Sigmoid colon (tissue), 7 donors: ENCODE results near the gene ETS1. TPM values are rescaled to one million over a fixed set of nuclear protein-coding genes. Genes with fewer than 3 reads are reported as not detected.

ENCODE experiments used
- DNase-seq: peaks from one replicate; pipeline ENCODE4 v3.0.0-alpha.2; 2019
- H3K27ac ChIP-seq, 4 donors: fragments of 200-600 bp; sonication (generic); one replicate each; pipeline ENCODE4 v1.5.1; 2016 to 2019; ENCODE audit warnings: mild to moderate bottlenecking in 1 of 4
- H3K27me3 ChIP-seq, 3 donors: fragments of 200-600 bp; sonication (generic); one replicate each; pipeline ENCODE4 v1.5.1; 2019; ENCODE audit warnings: mild to moderate bottlenecking in 1 of 3
- H3K36me3 ChIP-seq, 4 donors: fragments of 200-600 bp; sonication (generic); one replicate each; pipeline ENCODE4 v1.5.1; 2016 to 2019
- H3K4me1 ChIP-seq, 4 donors: fragments of 200-600 bp; sonication (generic); one replicate each; pipeline ENCODE4 v1.5.1; 2017 to 2019
- H3K4me3 ChIP-seq, 4 donors: fragments of 200-600 bp; sonication (generic); one replicate each; pipeline ENCODE4 v1.5.1; 2017 to 2019; ENCODE audit warnings: mild to moderate bottlenecking in 2 of 4, moderate library complexity in 1 of 4
- H3K9me3 ChIP-seq, 4 donors: fragments of 200-600 bp in 3 of 4; sonication (generic) in 3 of 4; one replicate each; pipeline versions ENCODE4 v1.5.1 to v1.6.1; 2013 to 2019
- CTCF ChIP-seq, 4 experiments: fragments of 450-650 bp in 3 of 4; fragments of 200-600 bp in 1 of 4; IDR thresholded peaks; one replicate each; pipeline ENCODE4 v1.5.1; 2016 to 2019; ENCODE audit warnings: antibody characterized with exemption in 4 of 4, mild to moderate bottlenecking in 3 of 4, moderate library complexity in 2 of 4
- EP300 ChIP-seq, 4 donors: sonication (generic); formaldehyde crosslinking; IDR thresholded peaks; one replicate each; pipeline ENCODE4 v1.6.1; 2017; ENCODE audit warnings: antibody characterized with exemption in 4 of 4
- POLR2A ChIP-seq, 2 donors: fragments of 450-650 bp; IDR thresholded peaks; one replicate each; pipeline ENCODE4 v1.6.1; 2016; ENCODE audit warnings: antibody characterized with exemption in 2 of 2, mild to moderate bottlenecking in 2 of 2, moderate library complexity in 2 of 2
- POLR2AphosphoS5 ChIP-seq, 4 donors: sonication (generic); formaldehyde crosslinking; IDR thresholded peaks; one replicate each; pipeline ENCODE4 v1.6.1; 2017; ENCODE audit warnings: antibody characterized with exemption in 4 of 4
- WGBS, 2 donors: extraction: QIAGEN DNeasy Blood & Tissue Kit; methylation state at CpG; one replicate each; pipeline ENCODE4 v1.1.7; 2013; 5-methylcytosine and 5-hydroxymethylcytosine counted together
- intact Hi-C: fragments of 100-400 bp; cut with DNase I; formaldehyde crosslinking; loops from one replicate; pipeline ENCODE4 v1.15.1; 2023
- polyA plus RNA-seq, 3 donors: library from polyadenylated mRNA; stranded (reverse); fragments of 200-250 nt; gene quantifications; one replicate each; pipeline ENCODE4 v1.2.3, GENCODE V29; 2013
- total RNA-seq, 4 donors: library from RNA; depleted of rRNA; stranded (reverse); fragments of >200 nt; gene quantifications; one replicate each; pipeline ENCODE4 v1.1.0, GENCODE V29; 2016
- donor health status: healthy with polysubstance abuse.
- donor health status: Bipolar disorder and iron deficiency.
- donor health status: healthy.

The ETS1 gene
- total and polyA plus RNA-seq, 7 donors, result 12.5 to 122 (median 24.6) TPM

DNA sequence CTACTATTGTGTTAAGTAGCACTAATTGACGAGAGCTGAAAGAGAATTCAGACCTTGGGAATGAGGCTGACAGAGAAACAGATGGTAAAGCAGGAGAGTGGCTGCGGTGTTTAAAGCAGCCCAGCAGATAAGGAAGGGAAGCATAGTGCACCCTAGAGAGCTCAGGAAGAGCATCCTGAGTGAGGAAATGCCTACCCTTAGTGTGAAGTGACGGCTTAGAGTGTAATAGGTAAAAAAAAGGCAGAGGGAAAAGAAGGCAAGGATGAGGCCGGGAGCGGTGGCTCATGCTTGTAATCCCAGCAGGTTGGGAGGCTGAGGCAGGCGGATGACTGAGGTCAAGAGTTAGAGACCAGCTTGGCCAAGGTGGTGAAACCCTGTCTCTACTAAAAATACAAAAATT is 22.4 kb upstream of the ETS1 start:
- H3K27ac ChIP-seq, result no peak overlapping the region
- H3K36me3 ChIP-seq, result no peaks in the 10 kb centered on the region
- 81 to 94% methylated on average over 6 of the region's 6 CpGs for WGBS, 2 donors
- H3K4me3 ChIP-seq, result no peak overlapping the region
- no peak for TF ChIP-seq POLR2AphosphoS5 (IDR thresholded peaks at IDR 0.05)
- no peak for TF ChIP-seq POLR2A (IDR thresholded peaks at IDR 0.05)
- TF ChIP-seq CTCF (IDR thresholded peaks at IDR 0.05), result no peak
- no peak for TF ChIP-seq EP300 (IDR thresholded peaks at IDR 0.05)
- intact Hi-C loops, result loop anchor here (10.0 kb wide), 1 partner anchor 55 kb away; no protein-coding TSS in a partner anchor
- no peaks in the 10 kb centered on the region for H3K9me3 ChIP-seq
- H3K27me3 ChIP-seq, result no peaks in the 10 kb centered on the region
- no peak for DNase-seq
- peaks cover 0 to 7% (median 0%) of the 10 kb centered on the region in 4 donors for H3K4me1 ChIP-seq

DNA sequence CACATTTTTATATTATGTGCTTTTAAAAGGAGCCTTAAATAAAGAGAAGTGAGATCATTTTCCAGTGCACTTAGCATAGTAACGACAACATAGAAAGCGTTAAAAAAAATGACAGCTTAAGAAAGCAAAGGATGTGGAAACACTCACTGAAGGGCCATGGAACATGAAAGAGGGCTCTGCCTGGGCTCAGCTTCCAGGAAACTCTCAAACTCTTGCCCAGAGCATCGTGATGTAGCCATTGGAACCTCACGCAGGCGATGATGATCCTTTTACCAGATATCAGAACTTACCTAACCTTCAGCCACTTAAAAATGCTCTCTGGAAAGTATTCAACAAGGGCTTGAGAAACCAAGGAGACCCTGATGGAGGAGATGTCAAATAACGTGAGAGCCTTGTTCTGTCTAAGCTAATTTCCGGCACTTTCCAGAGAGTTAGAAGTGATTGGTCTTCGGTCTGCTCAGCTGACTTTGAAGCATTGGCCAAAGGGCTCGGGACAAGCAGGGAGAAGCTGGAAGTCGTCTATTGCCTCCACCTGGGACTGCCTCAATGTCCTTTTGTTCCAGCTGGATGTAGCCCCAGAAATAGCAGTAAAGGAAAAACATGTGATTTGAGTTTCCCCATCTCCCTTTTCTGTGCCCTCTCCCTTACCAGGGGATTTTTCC is 21.5 kb upstream of the ETS1 start:
- no peak for TF ChIP-seq CTCF (IDR thresholded peaks at IDR 0.05)
- no peak for TF ChIP-seq POLR2AphosphoS5 (IDR thresholded peaks at IDR 0.05)
- no peaks in the 10 kb centered on the region for H3K9me3 ChIP-seq
- peaks cover 0 to 7% (median 0%) of the 10 kb centered on the region in 4 donors for H3K4me1 ChIP-seq
- intact Hi-C loops, result loop anchor here (10.0 kb wide), 1 partner anchor 54 kb away; no protein-coding TSS in a partner anchor
- no peaks in the 10 kb centered on the region for H3K27me3 ChIP-seq
- H3K27ac ChIP-seq, result no peak overlapping the region
- DNase-seq, result no peak
- WGBS, 2 donors, result 79 to 93% methylated on average over 10 of the region's 10 CpGs
- H3K4me3 ChIP-seq, result no peak overlapping the region
- no peaks in the 10 kb centered on the region for H3K36me3 ChIP-seq

- 81 to 85% methylated on average over 5 of the region's 5 CpGs for WGBS, 2 donors
- TF ChIP-seq CTCF (IDR thresholded peaks at IDR 0.05) (no peak), POLR2A (IDR thresholded peaks at IDR 0.05) (no peak), POLR2AphosphoS5 (IDR thresholded peaks at IDR 0.05) (no peak), EP300 (IDR thresholded peaks at IDR 0.05) (no peak)
Measured at GRCh38 chr11:128607819-128608218, 20.5 kb upstream of the ETS1 start.

DNA sequence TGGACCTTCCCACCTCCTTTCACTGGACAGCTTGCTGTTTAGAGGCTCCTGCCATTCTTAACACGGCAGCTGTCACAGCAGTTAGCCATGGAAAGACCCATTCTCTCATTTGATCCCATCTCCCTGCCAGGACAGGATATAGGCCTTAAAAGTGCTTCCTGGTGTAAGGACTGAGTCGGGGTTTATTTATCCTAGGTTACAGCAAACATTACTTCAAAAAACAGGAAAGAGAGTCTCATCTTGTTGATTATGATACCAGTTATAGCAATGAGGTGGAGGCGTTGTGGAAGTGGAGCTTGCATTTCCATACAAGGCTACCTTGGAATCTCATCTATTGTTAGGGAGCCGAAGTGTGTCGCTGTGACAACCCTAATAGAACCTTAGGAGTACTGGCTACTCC is 17.4 kb upstream of the ETS1 start:
- no peak for DNase-seq
- H3K27ac ChIP-seq, result no peak overlapping the region
- no peaks in the 10 kb centered on the region for H3K9me3 ChIP-seq
- H3K27me3 ChIP-seq, result no peaks in the 10 kb centered on the region
- no peak for TF ChIP-seq CTCF (IDR thresholded peaks at IDR 0.05)
- no peak for TF ChIP-seq POLR2AphosphoS5 (IDR thresholded peaks at IDR 0.05)
- no peak for TF ChIP-seq POLR2A (IDR thresholded peaks at IDR 0.05)
- TF ChIP-seq EP300 (IDR thresholded peaks at IDR 0.05), result no peak
- no peak overlapping the region for H3K4me3 ChIP-seq
- no peaks in the 10 kb centered on the region for H3K36me3 ChIP-seq
- H3K4me1 ChIP-seq, result no peaks in the 10 kb centered on the region
- 81 to 85% methylated on average over 5 of the region's 5 CpGs for WGBS, 2 donors
- intact Hi-C loops, result loop anchor here (10.0 kb wide), 1 partner anchor 50 kb away; no protein-coding TSS in a partner anchor

More at GRCh38 chr11:128607819-128608218, 20.5 kb upstream of the ETS1 start:
- Histone ChIP-seq H3K27me3 (no peaks in the 10 kb centered on the region), H3K27ac (no peak overlapping the region), H3K4me3 (no peak overlapping the region), H3K4me1 (peaks cover 0 to 7% (median 0%) of the 10 kb centered on the region in 4 donors), H3K9me3 (no peaks in the 10 kb centered on the region), H3K36me3 (no peaks in the 10 kb centered on the region)
- intact Hi-C loops, result loop anchor here (10.0 kb wide), 1 partner anchor 53 kb away; no protein-coding TSS in a partner anchor
- DNase-seq, result no peak
